Activated T-helper 17 cell treated with anti-CD3 and anti-CD28 coated beads, Interleukin-2, amount 50 U/mL, for 72 hours (primary cell): ENCODE results near the gene CIROP. TPM values are rescaled to one million over a fixed set of nuclear protein-coding genes. Genes with fewer than 3 reads are reported as not detected.

Experiments used
- ATAC-seq: fragments of 150-1000 bp; cut with Tn5 transposase; replicated peaks from 2 replicates; pipeline ENCODE4 v1.10.0; 2021; ENCODE audit warnings: mild to moderate bottlenecking, moderate library complexity
- H3K27ac Mint-ChIP-seq: one replicate; pipeline ENCODE4 v1.8.0; 2022; ENCODE audit warnings: mixed read lengths
- H3K27me3 Mint-ChIP-seq: one replicate; pipeline ENCODE4 v1.8.0; 2022; ENCODE audit warnings: mixed read lengths
- H3K36me3 Mint-ChIP-seq: one replicate; pipeline ENCODE4 v1.8.0; 2022; ENCODE audit warnings: low read depth, mild to moderate bottlenecking, mixed read lengths
- H3K4me1 Mint-ChIP-seq: one replicate; pipeline ENCODE4 v1.8.0; 2022; ENCODE audit warnings: mixed read lengths
- H3K4me3 Mint-ChIP-seq: one replicate; pipeline ENCODE4 v1.8.0; 2022; ENCODE audit warnings: mild to moderate bottlenecking, mixed read lengths
- H3K9me3 Mint-ChIP-seq: one replicate; pipeline ENCODE4 v1.8.0; 2022; ENCODE audit warnings: mixed read lengths
- total RNA-seq, 2 donors: library from RNA; stranded (reverse); gene quantifications; one replicate each; pipeline ENCODE4 v1.2.3, GENCODE V29; 2022

The CIROP gene
- not detected for total RNA-seq

GRCh38 chr14:23104591-23105347 is at the start of gene CIROP:
Gene CIROP (minus strand): TSS chr14:23104989. CDS start chr14:23104920, 69 bp downstream.
- Mint-ChIP-seq H3K27ac (no peak within 1 kb of the TSS), H3K27me3 (no peaks in the 10 kb centered on the region), H3K36me3 (no peaks in the 10 kb centered on the region), H3K9me3 (no peaks in the 10 kb centered on the region), H3K4me3 (no peak within 1 kb of the TSS), H3K4me1 (no peaks in the 10 kb centered on the region)
- no peak for ATAC-seq

GRCh38 chr14:23153851-23154796 is 49.3 kb upstream of the CIROP start:
- H3K4me3 Mint-ChIP-seq: no peak overlapping the region
- peaks cover 15% of the 10 kb centered on the region for H3K27me3 Mint-ChIP-seq
- no peaks in the 10 kb centered on the region for H3K36me3 Mint-ChIP-seq
- no peaks in the 10 kb centered on the region for H3K4me1 Mint-ChIP-seq
- no peaks in the 10 kb centered on the region for H3K9me3 Mint-ChIP-seq
- no peak for ATAC-seq
- no peak overlapping the region for H3K27ac Mint-ChIP-seq

GRCh38 chr14:23151342-23151741 is 46.6 kb upstream of the CIROP start:
- no peak overlapping the region for H3K4me3 Mint-ChIP-seq
- H3K9me3 Mint-ChIP-seq: no peaks in the 10 kb centered on the region
- no peak for ATAC-seq
- H3K27ac Mint-ChIP-seq: no peak overlapping the region
- H3K36me3 Mint-ChIP-seq: no peaks in the 10 kb centered on the region
- H3K4me1 Mint-ChIP-seq: no peaks in the 10 kb centered on the region
- H3K27me3 Mint-ChIP-seq: peaks cover 15% of the 10 kb centered on the region

- H3K36me3 Mint-ChIP-seq: no peaks in the 10 kb centered on the region
- no peaks in the 10 kb centered on the region for H3K9me3 Mint-ChIP-seq
- no peak for ATAC-seq
- no peak overlapping the region for H3K27ac Mint-ChIP-seq
- H3K4me1 Mint-ChIP-seq: no peaks in the 10 kb centered on the region
- H3K4me3 Mint-ChIP-seq: no peak overlapping the region
- peaks cover 21% of the 10 kb centered on the region for H3K27me3 Mint-ChIP-seq
Measured at GRCh38 chr14:23149745-23150144, 45.0 kb upstream of the CIROP start.

GRCh38 chr14:23148591-23149249 is 43.9 kb upstream of the CIROP start:
- Mint-ChIP-seq H3K27me3 (peaks cover 21% of the 10 kb centered on the region), H3K9me3 (no peaks in the 10 kb centered on the region), H3K27ac (no peak overlapping the region), H3K36me3 (no peaks in the 10 kb centered on the region), H3K4me3 (no peak overlapping the region), H3K4me1 (no peaks in the 10 kb centered on the region)
- ATAC-seq: no peak

GRCh38 chr14:23147676-23148075 is 42.9 kb upstream of the CIROP start:
- Mint-ChIP-seq H3K4me1 (no peaks in the 10 kb centered on the region), H3K27me3 (peaks cover 18% of the 10 kb centered on the region), H3K27ac (no peak overlapping the region), H3K4me3 (no peak overlapping the region), H3K9me3 (no peaks in the 10 kb centered on the region), H3K36me3 (no peaks in the 10 kb centered on the region)
- no peak for ATAC-seq

GRCh38 chr14:23146980-23147379 is 42.2 kb upstream of the CIROP start:
- Mint-ChIP-seq H3K36me3 (no peaks in the 10 kb centered on the region), H3K9me3 (no peaks in the 10 kb centered on the region), H3K4me1 (no peaks in the 10 kb centered on the region), H3K4me3 (no peak overlapping the region), H3K27me3 (peaks cover 18% of the 10 kb centered on the region), H3K27ac (no peak overlapping the region)
- no peak for ATAC-seq

- H3K27ac Mint-ChIP-seq: no peak overlapping the region
- no peak for ATAC-seq
- H3K9me3 Mint-ChIP-seq: no peaks in the 10 kb centered on the region
- no peaks in the 10 kb centered on the region for H3K36me3 Mint-ChIP-seq
- no peak overlapping the region for H3K4me3 Mint-ChIP-seq
- H3K27me3 Mint-ChIP-seq: peaks cover 18% of the 10 kb centered on the region
- no peaks in the 10 kb centered on the region for H3K4me1 Mint-ChIP-seq
Measured at GRCh38 chr14:23146351-23146910, 41.6 kb upstream of the CIROP start.

- Mint-ChIP-seq H3K4me1 (no peaks in the 10 kb centered on the region), H3K27me3 (peaks cover 18% of the 10 kb centered on the region), H3K4me3 (no peak overlapping the region), H3K27ac (peak overlapping the region; percentile 11), H3K9me3 (no peaks in the 10 kb centered on the region), H3K36me3 (no peaks in the 10 kb centered on the region)
- ATAC-seq: no peak
Measured at GRCh38 chr14:23145794-23146350, 41.1 kb upstream of the CIROP start.

GRCh38 chr14:23143911-23144310 is 39.1 kb upstream of the CIROP start:
- H3K27ac Mint-ChIP-seq: no peak overlapping the region
- no peaks in the 10 kb centered on the region for H3K9me3 Mint-ChIP-seq
- H3K27me3 Mint-ChIP-seq: peaks cover 11% of the 10 kb centered on the region
- no peaks in the 10 kb centered on the region for H3K4me1 Mint-ChIP-seq
- no peak overlapping the region for H3K4me3 Mint-ChIP-seq
- ATAC-seq: no peak
- H3K36me3 Mint-ChIP-seq: no peaks in the 10 kb centered on the region

- Mint-ChIP-seq H3K4me1 (no peaks in the 10 kb centered on the region), H3K4me3 (no peak overlapping the region), H3K27me3 (peaks cover 11% of the 10 kb centered on the region), H3K36me3 (no peaks in the 10 kb centered on the region), H3K27ac (no peak overlapping the region), H3K9me3 (no peaks in the 10 kb centered on the region)
- ATAC-seq: no peak
Measured at GRCh38 chr14:23142826-23143225, 38.0 kb upstream of the CIROP start.

- H3K36me3 Mint-ChIP-seq: no peaks in the 10 kb centered on the region
- ATAC-seq: no peak
- H3K27me3 Mint-ChIP-seq: peaks cover 7% of the 10 kb centered on the region
- H3K9me3 Mint-ChIP-seq: no peaks in the 10 kb centered on the region
- no peak overlapping the region for H3K4me3 Mint-ChIP-seq
- no peaks in the 10 kb centered on the region for H3K4me1 Mint-ChIP-seq
- no peak overlapping the region for H3K27ac Mint-ChIP-seq
Measured at GRCh38 chr14:23141706-23142444, 37.1 kb upstream of the CIROP start.

- Mint-ChIP-seq H3K27me3 (no peaks in the 10 kb centered on the region), H3K4me3 (no peak overlapping the region), H3K27ac (no peak overlapping the region), H3K36me3 (no peaks in the 10 kb centered on the region), H3K4me1 (no peaks in the 10 kb centered on the region), H3K9me3 (no peaks in the 10 kb centered on the region)
- no peak for ATAC-seq
Measured at GRCh38 chr14:23140371-23140770, 35.6 kb upstream of the CIROP start.
